H54 (cell line): ENCODE data around the gene POTEB2.
"Not testable (repeated sequence)": the region's sequence is repeated elsewhere in the genome, so short reads cannot be mapped to it uniquely, and the experiment has no call there.

ENCODE experiments used
- DNase-seq: peaks from one replicate; pipeline ENCODE4 v3.0.0; 2011; ENCODE audit warnings: low spot score, mixed read lengths; ENCODE audit not compliant: insufficient read length
- FAIRE-seq: peaks from 3 replicates; lab custom pipeline; 2011; peaks lifted over from hg19 to GRCh38; lab: Jason Lieb, UNC

POTEB2 gene

GRCh38 chr15:20866214-20866613, at the start of gene POTEB2:
TSS of gene POTEB2 (minus strand) at chr15:20866314. CDS start at chr15:20866281, 33 bp downstream.
- not testable (repeated sequence) for FAIRE-seq, DNase-seq

- DNase-seq, FAIRE-seq: not testable (repeated sequence)
Observed at GRCh38 chr15:20879916-20880315, 13.8 kb upstream of the POTEB2 start.

- not testable (repeated sequence) for FAIRE-seq, DNase-seq
Observed at GRCh38 chr15:20878464-20878863, 12.3 kb upstream of the POTEB2 start.

- FAIRE-seq, DNase-seq: not testable (repeated sequence)
Observed at GRCh38 chr15:20877819-20878218, 11.7 kb upstream of the POTEB2 start.
